ENCODE results near the gene UBE2J2. TPM values are rescaled to one million over a fixed set of nuclear protein-coding genes. Genes with fewer than 3 reads are reported as not detected.

Gene UBE2J2
- total and polyA plus RNA-seq, 2 of the 13 experiments (the other 11 are each of a cell fraction or from before 2014, with no cell fraction given) = 25.4 to 29.4 TPM

DNA sequence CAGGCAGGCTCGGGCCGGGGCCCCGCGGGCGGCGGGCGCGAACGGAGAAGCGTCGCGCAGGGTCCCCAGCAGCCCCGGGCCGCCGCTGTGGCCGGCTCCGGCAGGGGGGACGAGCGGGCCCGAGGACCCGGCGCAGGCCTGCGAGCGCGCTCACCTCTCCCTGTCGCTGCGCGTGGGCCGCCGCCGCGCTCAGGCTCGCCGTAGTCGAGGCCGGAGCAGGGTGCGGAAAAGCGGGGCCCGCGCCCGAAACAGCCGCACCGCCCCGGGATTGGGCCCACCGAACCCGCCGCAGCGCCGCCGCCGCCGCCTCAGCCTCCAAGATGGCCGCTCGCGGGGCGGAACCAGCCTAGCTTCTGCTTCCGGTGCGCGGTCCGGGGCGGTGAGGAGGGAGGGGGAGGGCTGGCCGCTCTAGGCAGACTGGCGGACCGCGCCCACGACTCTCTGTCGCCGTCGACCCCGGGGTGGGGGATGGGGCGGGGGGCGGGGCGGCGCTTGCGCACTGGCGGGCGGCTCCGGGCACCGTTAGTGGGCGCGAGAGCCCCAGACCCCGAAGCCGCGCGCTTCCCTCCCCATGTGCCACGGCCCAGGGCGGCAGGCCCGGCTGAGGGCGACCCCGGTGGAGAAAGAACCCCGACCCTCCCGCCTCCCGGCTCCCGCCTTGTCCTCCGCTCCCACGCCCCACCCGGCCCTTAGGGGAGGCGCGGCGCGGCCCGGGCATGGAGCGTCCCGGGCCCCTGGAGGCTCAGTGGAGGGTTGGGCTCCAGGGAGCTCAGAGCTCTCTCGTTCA lies at the start of gene UBE2J2 (continued):
- TF ChIP-seq, protein P1, sequence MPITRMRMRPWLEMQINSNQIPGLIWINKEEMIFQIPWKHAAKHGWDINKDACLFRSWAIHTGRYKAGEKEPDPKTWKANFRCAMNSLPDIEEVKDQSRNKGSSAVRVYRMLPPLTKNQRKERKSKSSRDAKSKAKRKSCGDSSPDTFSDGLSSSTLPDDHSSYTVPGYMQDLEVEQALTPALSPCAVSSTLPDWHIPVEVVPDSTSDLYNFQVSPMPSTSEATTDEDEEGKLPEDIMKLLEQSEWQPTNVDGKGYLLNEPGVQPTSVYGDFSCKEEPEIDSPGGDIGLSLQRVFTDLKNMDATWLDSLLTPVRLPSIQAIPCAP (CRISPR knock-in tag; IDR thresholded peaks at IDR 0.05; ENCODE audit: low read depth) = no peak
- TF ChIP-seq NFKBIZ (CRISPR knock-in tag; IDR thresholded peaks at IDR 0.05) (no peak), MATR3 (CRISPR knock-in tag; IDR thresholded peaks at IDR 0.05) (no peak), YY1 (IDR thresholded peaks at IDR 0.05; ENCODE audit: insufficient read depth, insufficient replicate concordance, low read depth, low read length) (peak; percentile 97), RXRA (CRISPR knock-in tag; IDR thresholded peaks at IDR 0.05) (peak; percentile 47), NONO (IDR thresholded peaks at IDR 0.05) (no peak), NONO (CRISPR knock-in tag; conservative IDR thresholded peaks at IDR 0.05) (peak; percentile 93), FOXJ3 (CRISPR knock-in tag; IDR thresholded peaks at IDR 0.05; ENCODE audit: borderline replicate concordance) (no peak), ZNF589 (CRISPR knock-in tag; conservative IDR thresholded peaks at IDR 0.05) (peak; percentile 59; the same call in 1 of the 2 replicates), MAFK (conservative IDR thresholded peaks at IDR 0.05 in 1 of 2, IDR thresholded peaks at IDR 0.05 in 1 of 2; ENCODE audit: low read length in 2 of 2) (no peak), ZNF496 (CRISPR knock-in tag; IDR thresholded peaks at IDR 0.05; ENCODE audit: insufficient replicate concordance) (no peak), ZNF788 (CRISPR knock-in tag; IDR thresholded peaks at IDR 0.05; ENCODE audit: borderline replicate concordance) (peak; percentile 14), KDM2A (CRISPR knock-in tag; IDR thresholded peaks at IDR 0.05; ENCODE audit: borderline replicate concordance, low read depth) (peak; percentile 52; the same call in 1 of the 2 replicates), HOXD1 (CRISPR knock-in tag; IDR thresholded peaks at IDR 0.05) (peak; percentile 24; the same call in 1 of the 2 replicates)
- TF ChIP-seq, protein P2, sequence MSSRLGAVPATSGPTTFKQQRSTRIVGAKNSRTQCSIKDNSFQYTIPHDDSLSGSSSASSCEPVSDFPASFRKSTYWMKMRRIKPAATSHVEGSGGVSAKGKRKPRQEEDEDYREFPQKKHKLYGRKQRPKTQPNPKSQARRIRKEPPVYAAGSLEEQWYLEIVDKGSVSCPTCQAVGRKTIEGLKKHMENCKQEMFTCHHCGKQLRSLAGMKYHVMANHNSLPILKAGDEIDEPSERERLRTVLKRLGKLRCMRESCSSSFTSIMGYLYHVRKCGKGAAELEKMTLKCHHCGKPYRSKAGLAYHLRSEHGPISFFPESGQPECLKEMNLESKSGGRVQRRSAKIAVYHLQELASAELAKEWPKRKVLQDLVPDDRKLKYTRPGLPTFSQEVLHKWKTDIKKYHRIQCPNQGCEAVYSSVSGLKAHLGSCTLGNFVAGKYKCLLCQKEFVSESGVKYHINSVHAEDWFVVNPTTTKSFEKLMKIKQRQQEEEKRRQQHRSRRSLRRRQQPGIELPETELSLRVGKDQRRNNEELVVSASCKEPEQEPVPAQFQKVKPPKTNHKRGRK (CRISPR knock-in tag; IDR thresholded peaks at IDR 0.05) = no peak
- TF ChIP-seq, protein P3, sequence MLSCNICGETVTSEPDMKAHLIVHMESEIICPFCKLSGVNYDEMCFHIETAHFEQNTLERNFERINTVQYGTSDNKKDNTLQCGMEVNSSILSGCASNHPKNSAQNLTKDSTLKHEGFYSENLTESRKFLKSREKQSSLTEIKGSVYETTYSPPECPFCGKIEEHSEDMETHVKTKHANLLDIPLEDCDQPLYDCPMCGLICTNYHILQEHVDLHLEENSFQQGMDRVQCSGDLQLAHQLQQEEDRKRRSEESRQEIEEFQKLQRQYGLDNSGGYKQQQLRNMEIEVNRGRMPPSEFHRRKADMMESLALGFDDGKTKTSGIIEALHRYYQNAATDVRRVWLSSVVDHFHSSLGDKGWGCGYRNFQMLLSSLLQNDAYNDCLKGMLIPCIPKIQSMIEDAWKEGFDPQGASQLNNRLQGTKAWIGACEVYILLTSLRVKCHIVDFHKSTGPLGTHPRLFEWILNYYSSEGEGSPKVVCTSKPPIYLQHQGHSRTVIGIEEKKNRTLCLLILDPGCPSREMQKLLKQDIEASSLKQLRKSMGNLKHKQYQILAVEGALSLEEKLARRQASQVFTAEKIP (CRISPR knock-in tag; IDR thresholded peaks at IDR 0.05; ENCODE audit: borderline replicate concordance) = no peak
- TF ChIP-seq, protein P4, sequence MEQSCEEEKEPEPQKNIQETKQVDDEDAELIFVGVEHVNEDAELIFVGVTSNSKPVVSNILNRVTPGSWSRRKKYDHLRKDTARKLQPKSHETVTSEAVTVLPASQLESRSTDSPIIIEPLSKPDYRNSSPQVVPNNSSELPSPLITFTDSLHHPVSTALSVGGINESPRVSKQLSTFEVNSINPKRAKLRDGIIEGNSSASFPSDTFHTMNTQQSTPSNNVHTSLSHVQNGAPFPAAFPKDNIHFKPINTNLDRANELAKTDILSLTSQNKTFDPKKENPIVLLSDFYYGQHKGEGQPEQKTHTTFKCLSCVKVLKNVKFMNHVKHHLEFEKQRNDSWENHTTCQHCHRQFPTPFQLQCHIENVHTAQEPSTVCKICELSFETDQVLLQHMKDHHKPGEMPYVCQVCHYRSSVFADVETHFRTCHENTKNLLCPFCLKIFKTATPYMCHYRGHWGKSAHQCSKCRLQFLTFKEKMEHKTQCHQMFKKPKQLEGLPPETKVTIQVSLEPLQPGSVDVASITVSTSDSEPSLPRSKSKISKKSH (CRISPR knock-in tag; IDR thresholded peaks at IDR 0.05; ENCODE audit: borderline replicate concordance) = peak; percentile 55; the same call in 1 of the 2 replicates
- TF ChIP-seq, protein P5, sequence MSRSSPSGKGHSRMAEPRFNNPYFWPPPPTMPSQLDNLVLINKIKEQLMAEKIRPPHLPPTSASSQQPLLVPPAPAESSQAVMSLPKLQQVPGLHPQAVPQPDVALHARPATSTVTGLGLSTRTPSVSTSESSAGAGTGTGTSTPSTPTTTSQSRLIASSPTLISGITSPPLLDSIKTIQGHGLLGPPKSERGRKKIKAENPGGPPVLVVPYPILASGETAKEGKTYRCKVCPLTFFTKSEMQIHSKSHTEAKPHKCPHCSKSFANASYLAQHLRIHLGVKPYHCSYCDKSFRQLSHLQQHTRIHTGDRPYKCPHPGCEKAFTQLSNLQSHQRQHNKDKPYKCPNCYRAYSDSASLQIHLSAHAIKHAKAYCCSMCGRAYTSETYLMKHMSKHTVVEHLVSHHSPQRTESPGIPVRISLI (CRISPR knock-in tag; IDR thresholded peaks at IDR 0.05; ENCODE audit: borderline replicate concordance) = no peak
- TF ChIP-seq, protein P6, sequence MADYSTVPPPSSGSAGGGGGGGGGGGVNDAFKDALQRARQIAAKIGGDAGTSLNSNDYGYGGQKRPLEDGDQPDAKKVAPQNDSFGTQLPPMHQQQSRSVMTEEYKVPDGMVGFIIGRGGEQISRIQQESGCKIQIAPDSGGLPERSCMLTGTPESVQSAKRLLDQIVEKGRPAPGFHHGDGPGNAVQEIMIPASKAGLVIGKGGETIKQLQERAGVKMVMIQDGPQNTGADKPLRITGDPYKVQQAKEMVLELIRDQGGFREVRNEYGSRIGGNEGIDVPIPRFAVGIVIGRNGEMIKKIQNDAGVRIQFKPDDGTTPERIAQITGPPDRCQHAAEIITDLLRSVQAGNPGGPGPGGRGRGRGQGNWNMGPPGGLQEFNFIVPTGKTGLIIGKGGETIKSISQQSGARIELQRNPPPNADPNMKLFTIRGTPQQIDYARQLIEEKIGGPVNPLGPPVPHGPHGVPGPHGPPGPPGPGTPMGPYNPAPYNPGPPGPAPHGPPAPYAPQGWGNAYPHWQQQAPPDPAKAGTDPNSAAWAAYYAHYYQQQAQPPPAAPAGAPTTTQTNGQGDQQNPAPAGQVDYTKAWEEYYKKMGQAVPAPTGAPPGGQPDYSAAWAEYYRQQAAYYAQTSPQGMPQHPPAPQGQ (CRISPR knock-in tag; IDR thresholded peaks at IDR 0.05; ENCODE audit: borderline replicate concordance) = no peak

All from HepG2 (cell line).